GM19452 (cell line): ENCODE results near the gene PRR33.

Source experiments
- ATAC-seq: cut with Tn5 transposase; IDR thresholded peaks from one replicate; pipeline ENCODE4 v1.9.1; 2021; ENCODE audit not compliant: unreplicated experiment

PRR33 gene

DNA sequence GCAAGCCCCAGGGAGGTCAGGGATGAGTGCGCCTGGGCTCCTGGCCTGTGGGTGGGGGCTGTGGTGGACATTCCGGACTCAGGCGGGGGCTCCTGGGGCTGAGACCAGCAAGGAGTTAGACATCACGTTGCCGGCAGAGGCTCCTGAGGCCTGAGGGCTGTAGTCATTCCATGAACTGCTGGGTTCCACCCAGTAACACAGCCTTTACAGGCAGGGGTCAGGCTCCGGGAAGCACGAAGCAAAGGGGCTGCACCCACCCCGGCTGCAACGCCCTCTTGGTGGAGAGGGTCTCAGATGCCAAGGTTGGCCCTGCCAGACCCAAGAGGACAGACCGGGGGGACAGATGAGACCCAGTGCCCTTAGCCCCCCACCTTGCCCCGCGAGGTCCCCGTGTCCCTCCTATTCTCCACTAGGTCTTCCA lies 36.8 kb upstream of the PRR33 start:
- ATAC-seq = no peak

DNA sequence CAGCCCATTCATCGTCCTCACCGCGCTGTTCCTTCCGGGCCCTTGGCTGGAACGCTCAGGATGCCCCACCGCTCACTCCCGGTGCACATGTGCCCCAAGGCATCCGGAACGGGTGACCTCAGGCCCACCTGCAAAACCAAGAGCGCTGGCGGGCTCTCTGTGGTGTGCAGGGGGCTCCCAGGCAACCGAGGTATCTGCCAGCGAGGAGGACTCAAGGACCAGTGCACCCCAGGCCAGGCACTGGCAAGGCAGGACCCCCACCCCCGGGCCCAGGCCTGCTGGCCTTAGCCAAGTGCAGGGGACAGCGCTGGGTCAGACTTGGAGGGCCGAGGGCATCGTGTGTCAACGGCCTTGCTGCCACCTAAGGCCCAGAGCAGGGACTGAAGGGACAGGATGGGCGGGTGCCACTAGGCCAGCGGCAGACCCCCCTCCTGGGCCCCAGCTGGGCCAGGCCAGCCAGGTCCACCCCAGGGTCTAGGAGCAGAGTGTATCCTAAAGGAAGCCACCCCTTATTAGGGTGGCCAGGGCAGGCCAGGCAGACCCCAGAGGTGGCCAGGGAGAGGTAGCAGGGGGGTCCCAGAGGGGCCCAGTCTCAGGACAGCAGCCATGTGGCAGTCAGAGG lies 36.3 kb upstream of the PRR33 start:
- ATAC-seq = no peak

DNA sequence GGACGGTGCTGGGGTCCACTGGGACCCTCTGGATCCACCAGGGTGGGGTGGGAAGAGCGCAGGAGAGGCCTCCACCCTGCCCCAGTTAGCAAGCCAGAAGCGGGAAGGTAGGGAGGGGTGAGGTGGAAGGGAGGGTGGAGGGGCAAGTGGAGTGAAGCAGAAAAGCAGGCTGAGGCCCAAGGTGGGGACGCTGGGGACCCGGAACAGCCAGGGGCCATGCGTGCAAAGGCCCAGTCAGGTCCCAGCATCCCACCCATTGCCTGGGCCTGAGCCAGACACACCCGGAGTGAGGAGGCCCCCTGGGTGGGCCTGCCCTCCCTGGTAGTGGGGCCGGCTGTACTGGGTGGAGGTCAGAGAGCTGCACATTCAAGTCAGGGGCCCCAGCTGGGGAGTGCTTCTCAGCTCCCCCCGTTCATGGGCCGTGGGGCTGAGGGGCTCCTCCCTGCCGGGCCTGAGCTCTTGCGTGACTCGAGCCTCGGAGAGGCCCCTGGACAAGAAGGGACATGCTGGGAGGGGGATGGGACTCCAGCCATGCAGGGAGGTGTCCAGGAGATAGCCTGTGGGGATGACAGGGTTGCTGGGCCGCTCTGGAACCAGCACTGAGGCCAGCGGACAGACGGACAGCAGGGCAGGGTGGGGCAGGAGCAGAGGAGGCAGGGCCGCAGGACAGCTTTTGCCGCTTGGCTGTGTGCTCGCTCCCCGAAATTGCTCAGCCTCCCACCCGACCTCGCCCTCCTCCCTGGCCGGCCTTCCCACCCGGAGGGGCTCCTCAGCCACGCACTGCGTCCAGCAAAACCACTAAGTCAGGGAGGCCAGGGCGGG lies 35.5 kb upstream of the PRR33 start:
- ATAC-seq = no peak

DNA sequence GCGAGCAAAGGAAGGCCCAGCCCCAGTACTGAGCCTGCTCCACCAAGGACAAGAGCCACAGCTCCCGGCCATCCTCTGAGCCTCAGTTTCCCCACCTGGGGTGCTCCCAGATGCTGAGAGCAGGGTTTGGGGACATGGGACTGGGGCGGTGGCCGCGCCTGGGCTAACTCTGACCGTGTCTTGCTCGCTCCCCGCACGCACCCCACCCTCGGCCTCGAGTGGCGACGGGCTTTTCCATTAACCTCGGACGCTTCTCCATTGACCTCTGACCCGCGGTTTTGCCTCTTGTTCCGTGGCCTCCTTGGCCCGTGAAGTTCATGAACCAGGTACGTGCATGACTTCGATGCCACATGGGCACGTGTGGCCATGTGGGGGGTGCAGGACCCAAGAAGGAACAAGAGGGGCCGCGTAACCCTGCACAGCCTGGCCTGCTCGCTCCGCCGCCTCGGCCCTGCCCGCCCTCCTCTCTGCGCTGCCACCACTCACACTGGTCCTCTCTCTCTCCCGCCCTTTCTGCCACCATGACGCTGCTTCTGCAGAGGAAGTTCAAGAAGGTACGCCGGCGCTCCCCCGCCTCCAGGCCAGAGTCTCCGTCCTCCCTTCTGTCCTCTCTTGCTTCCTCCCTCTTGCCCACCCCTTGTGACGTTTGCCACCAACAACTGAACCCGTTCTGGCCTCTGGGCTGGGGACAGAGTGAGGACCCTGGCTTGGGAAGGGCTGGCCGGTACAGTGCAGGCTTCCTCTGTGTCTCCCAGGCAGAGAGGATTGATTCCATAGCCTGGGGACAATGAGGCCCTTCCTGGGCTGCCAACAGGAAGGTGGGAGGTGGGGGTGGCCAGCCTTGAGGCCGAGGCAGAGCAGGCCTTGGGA lies 34.7 kb upstream of the PRR33 start:
- no peak for ATAC-seq

DNA sequence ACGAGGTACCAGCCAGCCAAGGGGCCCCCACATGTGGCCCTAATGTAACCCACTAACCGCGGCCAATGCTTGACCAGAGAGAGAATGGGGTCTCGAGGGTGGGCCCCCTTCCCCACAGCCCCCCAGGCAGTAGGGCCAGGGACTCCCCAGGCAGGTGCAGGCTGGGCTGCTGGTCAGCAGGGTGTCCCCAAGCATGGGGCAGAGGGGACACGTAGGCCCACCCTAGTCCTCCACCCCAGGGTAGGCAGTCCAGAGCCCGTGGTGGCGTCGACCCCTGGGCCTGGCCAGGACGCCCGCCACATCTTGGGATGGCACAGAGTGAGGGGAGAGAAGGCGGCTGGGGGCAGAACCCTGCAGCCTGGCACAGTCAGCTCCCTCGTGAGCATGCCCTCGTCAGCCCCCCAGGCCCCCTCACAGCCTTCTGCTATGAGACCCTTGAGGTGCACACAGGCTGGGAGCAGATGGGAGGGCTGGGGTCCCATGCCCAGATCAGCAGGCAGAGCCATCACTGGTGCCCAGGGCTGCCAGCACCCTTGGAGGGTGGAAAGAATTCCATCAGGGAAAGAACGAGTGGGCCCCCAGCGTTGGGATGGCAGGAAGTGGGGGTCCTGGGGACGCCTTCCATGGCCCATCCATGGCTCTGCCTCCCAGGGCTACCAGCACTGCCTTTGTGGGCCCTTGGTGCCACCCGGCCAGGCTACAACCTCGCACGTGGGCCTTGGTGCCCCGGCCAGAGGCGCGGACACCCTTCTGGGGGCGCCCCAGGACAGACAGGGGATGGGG lies 33.9 kb upstream of the PRR33 start:
- no peak for ATAC-seq

DNA sequence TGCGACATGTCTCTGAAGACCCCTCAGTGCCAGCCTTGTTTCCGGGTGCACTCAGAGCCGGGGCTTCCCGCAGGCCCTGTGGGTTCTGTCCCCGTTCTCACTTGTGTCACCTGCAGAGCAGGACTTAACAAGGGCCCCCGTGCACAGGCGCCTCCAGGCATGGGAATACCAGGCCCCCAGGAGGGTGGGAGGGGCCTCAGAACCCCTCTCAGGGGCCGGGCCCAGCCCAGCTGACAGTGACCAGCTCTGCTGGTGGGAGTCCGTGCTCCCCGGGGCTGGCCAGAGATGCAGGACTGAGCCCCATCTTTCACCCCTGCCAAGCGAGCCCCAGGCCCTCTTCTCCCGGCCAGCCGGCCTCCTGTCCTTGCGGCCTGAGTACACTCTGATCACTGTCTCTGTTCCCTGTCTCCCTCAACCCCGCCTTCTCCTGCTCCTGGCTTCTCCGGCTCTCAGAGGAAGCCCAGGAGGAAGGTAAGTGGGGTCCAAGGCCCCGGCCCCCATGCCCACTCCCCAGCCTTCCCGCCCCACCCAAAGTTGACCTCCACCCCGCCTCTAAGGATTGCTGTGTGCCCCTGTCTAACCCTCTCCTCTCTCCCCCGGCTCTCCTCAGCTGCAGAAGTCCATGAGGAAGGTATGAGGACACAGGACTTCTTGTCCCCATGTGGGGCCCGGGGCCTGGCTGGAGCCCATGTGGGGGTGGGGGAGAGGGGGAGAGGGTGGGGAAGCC lies 33.1 kb upstream of the PRR33 start:
- no peak for ATAC-seq

DNA sequence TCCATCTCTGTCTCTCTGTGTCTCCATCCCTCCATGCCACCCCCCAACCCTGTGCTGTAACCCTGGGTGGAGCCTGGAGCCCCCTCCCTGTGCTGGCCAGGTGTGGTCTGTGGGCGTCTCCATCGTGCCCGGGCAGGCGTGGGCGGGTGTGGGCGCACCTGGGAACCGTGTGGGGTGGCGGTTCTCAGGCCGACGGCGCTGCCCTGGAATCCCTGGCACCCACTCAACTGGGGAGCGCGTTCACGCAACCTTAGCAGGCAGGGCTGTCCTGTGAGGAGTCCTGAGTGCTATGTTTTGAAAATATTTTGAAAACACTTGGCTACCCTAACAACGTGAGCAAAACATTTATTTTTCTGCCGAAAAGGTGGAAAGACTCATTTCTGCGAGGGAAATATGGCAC lies 32.5 kb upstream of the PRR33 start:
- no peak for ATAC-seq

DNA sequence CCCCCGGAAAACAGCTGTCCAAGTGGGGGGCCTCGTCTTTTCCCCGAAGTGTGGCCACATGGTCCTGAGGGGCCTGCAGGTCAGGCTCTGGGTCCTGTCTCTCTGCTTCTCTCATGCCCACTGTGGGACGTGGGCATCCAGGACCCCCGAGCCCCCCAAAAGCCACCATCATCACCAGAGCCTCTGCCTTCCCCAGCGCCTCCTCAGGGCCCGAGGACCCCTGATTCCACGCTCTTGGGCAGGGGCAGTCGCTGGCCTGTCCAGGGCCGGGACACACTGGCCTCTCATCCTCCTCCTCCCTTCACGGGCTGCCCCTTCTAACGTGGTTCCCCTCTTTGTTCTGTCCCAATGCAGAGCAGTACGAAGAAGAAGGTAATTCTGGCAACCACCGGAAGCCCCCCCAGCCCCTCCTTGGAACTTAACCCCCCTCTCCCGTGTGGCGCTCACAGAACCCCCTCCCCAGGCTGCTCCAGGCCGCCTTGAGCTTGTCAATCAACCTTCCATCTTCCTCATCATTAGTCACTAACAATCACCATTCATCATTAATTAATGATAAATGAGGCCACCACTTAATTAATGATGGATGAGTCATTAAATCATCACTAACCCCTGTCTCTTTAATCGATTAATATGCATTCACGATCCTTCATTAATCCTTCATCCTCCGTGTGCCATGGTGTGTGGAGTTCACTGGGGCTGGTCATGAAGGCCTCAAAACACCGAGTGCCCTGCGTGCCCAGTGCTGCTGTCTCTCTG lies 31.7 kb upstream of the PRR33 start:
- no peak for ATAC-seq

DNA sequence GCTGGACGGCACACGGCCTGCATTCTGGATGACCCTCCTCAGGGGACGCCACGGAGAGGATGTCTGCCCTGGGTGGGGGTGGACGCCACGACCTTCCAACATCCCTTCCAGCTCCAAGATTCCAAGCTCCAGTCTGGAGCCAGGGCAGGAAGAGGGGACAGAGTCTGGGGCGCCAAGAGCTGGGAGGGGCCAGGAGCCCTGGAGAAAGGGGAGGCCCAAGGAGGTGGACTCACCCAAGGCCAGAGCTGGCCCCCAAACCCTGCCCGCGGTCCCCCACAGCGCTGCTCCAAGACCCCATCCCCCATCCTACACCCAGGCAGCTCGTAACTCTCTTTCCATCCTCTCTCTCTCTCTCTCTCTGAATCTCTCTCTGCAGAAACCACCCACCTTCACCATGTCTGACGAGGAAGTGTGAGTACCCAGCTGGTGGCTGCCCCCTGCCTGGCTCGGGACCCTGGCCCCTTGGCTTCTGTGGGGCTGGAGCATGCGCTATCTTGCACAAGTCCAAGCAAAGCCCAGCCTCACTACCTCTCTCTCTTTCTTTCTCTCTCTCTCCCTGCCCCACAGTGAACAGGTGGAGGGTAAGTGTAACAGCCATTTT lies 30.9 kb upstream of the PRR33 start:
- ATAC-seq = no peak

DNA sequence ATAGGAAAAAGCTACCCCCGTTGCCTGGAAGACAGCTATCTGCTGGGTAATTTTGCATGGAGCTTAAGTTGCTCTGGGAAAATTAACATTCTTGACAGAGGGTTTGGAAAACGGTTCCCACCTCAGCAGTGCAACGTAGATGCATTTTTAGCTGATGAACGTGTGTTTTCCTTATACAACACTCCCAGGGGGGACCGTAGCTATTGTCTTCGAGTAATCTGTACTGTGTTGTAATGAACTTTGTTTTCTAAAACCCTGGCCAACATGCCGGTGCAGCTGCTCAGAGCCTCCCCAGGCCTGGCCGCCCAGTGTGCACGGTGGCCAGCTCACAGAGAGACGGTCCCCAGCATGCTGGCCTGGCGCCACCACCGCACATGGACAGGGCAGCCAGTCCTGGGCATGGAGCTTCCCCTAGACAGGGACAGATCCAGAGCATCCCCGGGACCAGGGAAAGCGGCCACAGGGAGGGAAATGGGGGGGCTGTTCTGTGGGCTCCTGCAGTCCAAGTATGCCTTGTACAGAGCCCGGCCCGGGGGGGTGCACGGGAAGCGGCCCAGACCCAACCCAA lies 30.0 kb upstream of the PRR33 start:
- ATAC-seq = no peak

DNA sequence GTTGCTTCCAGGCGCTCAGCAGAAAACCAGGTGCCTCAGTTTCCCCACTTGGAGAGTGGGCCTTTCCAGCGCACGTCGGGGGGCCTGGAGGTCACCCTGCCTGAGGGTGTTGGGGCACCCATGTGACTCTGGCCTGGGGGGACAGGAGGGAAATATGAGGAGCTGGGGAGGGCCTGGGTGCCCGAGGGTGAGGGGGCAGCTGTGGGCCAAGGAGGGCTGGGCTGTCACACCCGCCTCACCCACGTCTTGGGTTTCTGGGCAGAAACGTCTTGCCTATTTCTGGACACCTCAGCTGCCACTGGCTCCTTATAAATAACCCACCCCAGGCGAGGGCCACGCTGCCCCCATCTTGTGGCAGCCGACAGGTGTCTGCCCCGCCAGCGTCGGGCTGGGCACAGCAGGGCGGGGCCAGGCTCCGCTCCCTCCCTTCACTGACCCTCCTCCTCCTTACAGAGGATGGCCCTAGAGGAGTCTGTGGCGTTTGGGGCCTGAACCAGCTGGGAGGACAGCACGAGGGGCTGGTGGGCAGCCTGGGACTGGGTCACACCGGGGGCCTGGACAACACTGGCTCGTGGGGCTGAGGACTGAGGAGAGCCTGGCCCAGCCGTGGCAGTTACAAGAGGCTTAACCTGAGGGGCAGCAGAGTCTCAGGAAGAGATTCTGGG lies 29.3 kb upstream of the PRR33 start:
- ATAC-seq = no peak

DNA sequence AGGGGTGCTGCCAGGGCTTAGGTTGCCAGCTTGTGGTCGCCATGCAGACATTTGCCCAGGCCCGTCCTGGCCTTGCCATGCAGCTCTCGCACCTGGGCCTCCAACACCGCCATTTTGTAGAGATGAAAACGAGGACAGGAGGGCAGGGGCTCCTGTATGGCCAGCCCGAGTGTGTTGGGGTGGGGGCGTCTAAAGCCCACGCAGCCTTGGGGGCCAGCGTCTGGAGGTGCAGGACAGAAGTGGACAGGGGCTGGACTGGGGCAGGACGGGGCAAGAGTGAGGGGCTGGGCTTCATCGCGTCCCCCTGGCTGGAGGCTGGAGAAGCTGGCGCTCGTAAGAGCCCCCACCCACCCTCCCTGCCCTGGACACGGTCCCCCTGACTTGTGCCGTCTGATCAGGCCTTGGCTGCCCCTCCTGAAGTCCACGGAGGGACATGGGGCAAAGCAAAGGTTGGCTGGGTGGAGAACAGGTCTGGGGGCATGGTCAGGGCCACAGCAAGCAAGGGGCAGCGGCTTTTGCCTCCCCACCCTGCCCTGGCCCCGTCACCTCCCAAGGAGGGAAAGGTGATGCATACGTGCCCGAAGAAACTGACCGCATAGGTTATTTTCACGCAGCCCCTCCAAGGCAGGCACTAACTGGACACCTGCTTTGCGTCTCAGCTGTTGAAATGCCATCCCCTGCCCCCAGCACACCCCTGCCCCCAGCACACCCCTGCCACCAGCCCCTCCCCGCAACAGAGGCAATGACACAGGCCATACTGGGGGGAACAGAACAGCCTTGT lies 28.6 kb upstream of the PRR33 start:
- ATAC-seq = no peak

DNA sequence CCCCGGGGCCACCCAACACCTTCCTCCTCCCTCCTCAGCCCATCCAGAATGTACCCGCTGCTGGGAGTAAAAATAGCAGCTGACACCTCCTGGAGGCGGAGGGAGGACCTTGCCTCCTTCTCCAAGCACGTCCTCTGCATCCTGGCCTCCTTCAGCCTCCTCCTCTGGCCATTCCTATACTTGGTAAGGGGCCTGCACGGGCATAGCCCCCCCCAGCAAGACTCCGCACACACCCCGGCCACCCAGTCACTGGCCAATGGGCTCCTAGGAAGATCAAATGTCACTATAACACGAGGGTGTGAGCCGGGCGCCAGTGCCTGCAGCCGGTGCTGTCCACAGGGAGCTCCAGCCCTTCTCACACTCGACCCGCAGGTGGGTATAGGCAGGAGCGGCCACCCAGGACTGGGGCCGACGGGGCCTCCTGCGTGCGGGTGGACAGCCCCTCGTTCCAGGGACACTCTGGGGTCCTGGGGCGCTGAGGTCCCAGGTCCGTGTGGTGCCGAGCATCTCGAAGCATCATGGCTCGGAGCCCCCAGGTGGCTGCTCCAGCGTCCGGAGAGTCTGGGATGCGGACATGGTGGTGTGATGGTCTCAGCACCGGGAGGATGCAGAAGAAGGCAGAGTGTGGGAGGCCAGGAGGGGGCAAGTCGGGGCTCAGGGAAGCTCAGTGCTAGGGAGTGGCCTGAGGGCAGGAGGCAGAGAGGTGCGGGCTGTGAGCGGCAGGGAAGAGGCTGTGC lies 27.9 kb upstream of the PRR33 start, which contains the start of gene TNNT3:
TSS of gene TNNT3 (plus strand) at position 313 of the 737 bp plus-strand sequence. CDS start 3,172 bp downstream, outside the sequence.
- no peak for ATAC-seq

DNA sequence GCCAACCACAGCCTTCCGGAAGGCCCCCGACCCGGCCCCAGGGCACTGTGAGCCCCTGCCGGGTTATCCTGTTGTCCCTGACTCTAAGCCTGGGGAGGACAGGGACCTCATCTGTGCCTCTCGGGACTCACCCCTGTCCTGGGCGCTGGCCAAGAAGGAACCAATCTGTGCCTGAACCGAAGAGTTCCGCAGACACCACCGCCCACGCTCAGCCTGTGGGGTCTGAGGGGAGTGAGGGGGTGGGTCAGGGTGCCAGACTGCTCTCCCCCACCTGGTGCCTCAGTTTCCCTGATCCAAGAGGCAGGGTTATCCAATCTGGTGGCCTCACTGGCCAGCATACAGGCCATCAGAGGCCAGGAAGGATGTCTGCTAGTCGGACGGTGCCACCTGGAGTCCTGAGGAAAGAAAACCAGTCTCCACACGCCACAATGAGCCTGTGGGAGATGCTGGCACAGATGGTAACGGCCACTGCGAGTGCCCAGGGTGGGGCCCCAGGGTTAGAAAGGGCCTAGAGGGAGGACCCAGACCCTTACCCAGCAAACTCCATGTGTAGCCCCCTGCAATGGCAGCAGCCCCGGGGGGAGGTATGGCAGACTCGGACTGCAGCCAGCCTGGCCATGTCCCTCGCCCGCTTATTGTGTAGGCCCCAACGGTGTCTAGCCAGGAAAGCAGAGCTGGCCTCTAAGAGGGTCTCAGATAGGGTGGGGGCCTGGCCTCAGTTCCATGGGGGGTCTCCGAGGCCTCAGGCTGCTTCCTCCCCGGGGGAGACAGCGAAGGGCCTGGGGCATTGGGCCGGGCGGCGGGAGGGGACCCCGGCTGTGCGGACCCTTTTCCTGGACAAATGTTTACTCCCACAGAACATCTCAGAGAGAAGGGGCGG lies 27.0 kb upstream of the PRR33 start:
- no peak for ATAC-seq

DNA sequence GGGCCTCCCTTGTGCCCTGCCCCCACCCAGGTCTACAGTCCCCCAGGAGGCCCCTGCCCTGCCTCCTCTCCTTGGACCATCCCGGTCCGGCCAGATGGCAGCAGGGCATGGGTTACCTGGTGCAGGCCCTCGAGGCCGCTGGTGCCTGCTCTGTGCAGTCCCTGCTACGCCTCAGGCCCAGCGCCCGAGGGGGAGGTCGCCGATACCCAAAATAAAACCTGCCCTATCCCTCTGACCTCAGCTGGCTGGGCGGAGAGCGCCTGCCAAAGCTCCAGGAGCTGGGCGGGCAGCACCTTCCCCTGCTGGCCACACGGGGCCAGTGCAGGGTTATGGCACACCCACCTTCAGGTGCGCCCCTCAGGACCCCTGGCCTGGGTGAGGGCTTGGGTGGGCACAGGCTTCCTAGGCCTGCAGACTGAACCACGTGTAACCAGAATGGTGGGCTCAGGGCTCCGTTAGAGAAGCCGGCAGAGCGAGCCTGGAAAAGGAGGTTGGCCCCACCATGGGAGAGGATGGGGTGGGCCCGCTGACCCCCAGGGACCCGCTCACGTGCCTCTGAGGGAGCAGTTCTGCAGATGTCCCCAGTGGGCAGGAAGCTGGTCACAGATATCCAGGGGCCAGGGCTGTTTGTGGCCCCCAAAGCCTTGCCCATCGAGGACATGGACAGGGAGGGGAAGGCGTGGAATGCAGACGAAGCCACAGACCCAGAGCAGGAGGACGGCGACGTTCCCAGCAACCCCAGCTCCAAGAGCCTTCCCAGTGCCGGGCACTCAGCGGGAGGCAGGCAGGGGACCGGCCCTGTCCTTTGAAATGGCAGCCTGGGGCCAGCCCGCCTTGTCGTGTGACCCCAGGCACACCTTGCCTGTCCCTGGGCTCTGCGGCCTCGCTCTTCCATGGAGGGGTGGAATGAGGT lies 26.1 kb upstream of the PRR33 start:
- ATAC-seq = no peak
